H9 (cell line): ENCODE data around the gene TMEM164. TPM values are rescaled to one million over a fixed set of nuclear protein-coding genes. Genes with fewer than 3 reads are reported as not detected.

ENCODE experiments used
- DNase-seq: peaks from one replicate; pipeline ENCODE4 v3.0.0-alpha.2; 2017
- H2AFZ ChIP-seq: one replicate; pipeline ENCODE4 v1.6.1; 2013; ENCODE audit warnings: mild to moderate bottlenecking, low read length, control low read depth, moderate library complexity
- H2AK5ac ChIP-seq: 2 replicates; pipeline ENCODE4 v1.6.1; 2013; ENCODE audit warnings: low read length, control low read depth, mixed read lengths; ENCODE audit not compliant: insufficient read length
- H2BK120ac ChIP-seq: one replicate; pipeline ENCODE4 v1.6.1; 2013; ENCODE audit warnings: low read depth, mild to moderate bottlenecking, low read length, control low read depth, inconsistent platforms; ENCODE audit not compliant: poor library complexity, severe bottlenecking
- H2BK12ac ChIP-seq: 2 replicates; pipeline ENCODE4 v1.6.1; 2013; ENCODE audit warnings: low read length, control low read depth, mixed read lengths, low read depth; ENCODE audit not compliant: insufficient read length
- H2BK15ac ChIP-seq: 2 replicates; pipeline ENCODE4 v1.6.1; 2013; ENCODE audit warnings: low read depth, low read length, control low read depth
- H2BK20ac ChIP-seq: one replicate; pipeline ENCODE4 v1.6.1; 2013; ENCODE audit warnings: low read depth, mild to moderate bottlenecking, low read length, control low read depth, inconsistent platforms; ENCODE audit not compliant: poor library complexity, severe bottlenecking
- H2BK5ac ChIP-seq: 2 replicates; pipeline ENCODE4 v1.6.1; 2013; ENCODE audit warnings: low read length, control low read depth, mixed read lengths; ENCODE audit not compliant: insufficient read length
- H3K14ac ChIP-seq: 2 replicates; pipeline ENCODE4 v1.6.1; 2013; ENCODE audit warnings: low read length, control low read depth; ENCODE audit not compliant: insufficient read depth
- H3K18ac ChIP-seq: 2 replicates; pipeline ENCODE4 v1.6.1; 2013; ENCODE audit warnings: low read depth, mild to moderate bottlenecking, mixed read lengths, low read length, control low read depth; ENCODE audit not compliant: insufficient read length
- H3K23ac ChIP-seq: 2 replicates; pipeline ENCODE4 v1.6.1; 2013; ENCODE audit warnings: low read length, control low read depth, mixed read lengths, low read depth; ENCODE audit not compliant: insufficient read length
- H3K23me2 ChIP-seq: 2 replicates; pipeline ENCODE4 v1.6.1; 2013; ENCODE audit warnings: low read depth, mild to moderate bottlenecking, mixed read lengths, low read length, control low read depth; ENCODE audit not compliant: insufficient read length, poor library complexity, severe bottlenecking
- H3K27ac ChIP-seq: 2 replicates; pipeline ENCODE4 v1.5.1; 2013; ENCODE audit warnings: low read length, control low read depth, mixed read lengths, low read depth; ENCODE audit not compliant: insufficient read length
- H3K27me3 ChIP-seq: 2 replicates; pipeline ENCODE4 v1.6.1; 2013; ENCODE audit warnings: low read length, control low read depth, inconsistent platforms; ENCODE audit not compliant: insufficient read depth
- H3K4ac ChIP-seq: 2 replicates; pipeline ENCODE4 v1.6.1; 2013; ENCODE audit warnings: low read depth, mild to moderate bottlenecking, control low read depth, inconsistent platforms, low read length, moderate library complexity
- H3K4me1 ChIP-seq: 2 replicates; pipeline ENCODE4 v1.6.1; 2013; ENCODE audit warnings: low read length, control low read depth, inconsistent platforms; ENCODE audit not compliant: insufficient read depth
- H3K4me2 ChIP-seq: 2 replicates; pipeline ENCODE4 v1.6.1; 2013; ENCODE audit warnings: low read length, control low read depth, mixed read lengths; ENCODE audit not compliant: insufficient read length, insufficient read depth
- H3K56ac ChIP-seq: 2 replicates; pipeline ENCODE4 v1.6.1; 2013; ENCODE audit warnings: low read depth, mild to moderate bottlenecking, mixed read lengths, low read length, control low read depth; ENCODE audit not compliant: insufficient read length
- H3K79me1 ChIP-seq: 2 replicates; pipeline ENCODE4 v1.6.1; 2013; ENCODE audit warnings: low read depth, mild to moderate bottlenecking, moderate library complexity, low read length, control low read depth, inconsistent platforms; ENCODE audit not compliant: insufficient read depth, poor library complexity, severe bottlenecking
- H3K79me2 ChIP-seq: 2 replicates; pipeline ENCODE4 v1.6.1; 2013; ENCODE audit warnings: low read length, control low read depth, inconsistent platforms; ENCODE audit not compliant: insufficient read depth
- H3K9ac ChIP-seq: 2 replicates; pipeline ENCODE4 v1.6.1; 2013; ENCODE audit warnings: low read length, control low read depth, mixed read lengths; ENCODE audit not compliant: insufficient read length; ENCODE audit errors: extremely low read depth
- H3K9me3 ChIP-seq: one replicate; pipeline ENCODE4 v1.6.1; 2013; ENCODE audit warnings: low read depth, low read length, inconsistent platforms; ENCODE audit not compliant: control insufficient read depth
- H3T11ph ChIP-seq: one replicate; pipeline ENCODE4 v1.6.1; 2013; ENCODE audit warnings: mild to moderate bottlenecking, low read length, control low read depth, inconsistent platforms
- H4K20me1 ChIP-seq: one replicate; pipeline ENCODE4 v1.6.1; 2013; ENCODE audit not compliant: control insufficient read depth, insufficient read length, insufficient read depth
- H4K5ac ChIP-seq: 2 replicates; pipeline ENCODE4 v1.6.1; 2013; ENCODE audit warnings: low read depth, mild to moderate bottlenecking, mixed read lengths, low read length, control low read depth; ENCODE audit not compliant: insufficient read length
- H4K8ac ChIP-seq: replicated peaks from 2 replicates; pipeline ENCODE4 v1.6.1; 2013; ENCODE audit warnings: low read length, control low read depth, mixed read lengths, low read depth; ENCODE audit not compliant: insufficient read length
- H4K91ac ChIP-seq: 2 replicates; pipeline ENCODE4 v1.6.1; 2013; ENCODE audit warnings: low read depth, mild to moderate bottlenecking, moderate library complexity, mixed read lengths, low read length, control low read depth; ENCODE audit not compliant: insufficient read length
- H3K27ac Mint-ChIP-seq, 3 experiments: 2 replicates in 2 of 3; 3 replicates in 1 of 3; pipeline ENCODE4 v1.8.0; 2020 to 2021; ENCODE audit warnings: mixed read lengths in 3 of 3, mild to moderate bottlenecking in 1 of 3, moderate library complexity in 1 of 3
- H3K27me3 Mint-ChIP-seq: 2 replicates; pipeline ENCODE4 v1.8.0; 2021; ENCODE audit warnings: low read depth, mild to moderate bottlenecking, moderate library complexity, mixed read lengths
- H3K36me3 Mint-ChIP-seq, 3 experiments: 2 replicates in 2 of 3; 3 replicates in 1 of 3; pipeline ENCODE4 v1.8.0; 2020 to 2021; ENCODE audit warnings: low read depth in 3 of 3, mixed read lengths in 3 of 3; ENCODE audit not compliant: insufficient read depth in 1 of 3
- H3K4me1 Mint-ChIP-seq, 2 experiments: 2 replicates each; pipeline ENCODE4 v1.8.0; 2020; ENCODE audit warnings: mixed read lengths in 2 of 2
- H3K4me3 Mint-ChIP-seq, 2 experiments: 2 replicates in 1 of 2; 3 replicates in 1 of 2; pipeline ENCODE4 v1.8.0; 2020 to 2021; ENCODE audit warnings: mild to moderate bottlenecking in 2 of 2, mixed read lengths in 2 of 2, moderate library complexity in 1 of 2
- H3K9me3 Mint-ChIP-seq, 2 experiments: 2 replicates in 1 of 2; 3 replicates in 1 of 2; pipeline ENCODE4 v1.8.0; 2020; ENCODE audit warnings: mild to moderate bottlenecking in 2 of 2, mixed read lengths in 2 of 2, moderate library complexity in 1 of 2
- WGBS: extraction: QIAGEN DNeasy Blood & Tissue Kit; methylation state at CpG from one replicate; pipeline ENCODE4 v1.1.7; 2013; ENCODE audit warnings: missing lambda C conversion rate, low lambda C conversion rate, mixed read lengths; ENCODE audit not compliant: insufficient read length; ENCODE audit errors: extremely low coverage; 5-methylcytosine and 5-hydroxymethylcytosine counted together
- total RNA-seq: library from RNA; stranded (reverse); gene quantifications from 2 replicates; pipeline ENCODE4 v1.2.1, GENCODE V29; 2021
- TF ChIP-seq, protein P1 (sequence below): fragments of 200-600 bp; sonication (generic); conservative IDR thresholded peaks from 3 replicates; pipeline ENCODE4 v1.8.0; 2021; ENCODE audit warnings: antibody characterized with exemption, mild to moderate bottlenecking

The TMEM164 gene
- total RNA-seq, 1 experiment from 2014 or later: 30.4 TPM

DNA sequence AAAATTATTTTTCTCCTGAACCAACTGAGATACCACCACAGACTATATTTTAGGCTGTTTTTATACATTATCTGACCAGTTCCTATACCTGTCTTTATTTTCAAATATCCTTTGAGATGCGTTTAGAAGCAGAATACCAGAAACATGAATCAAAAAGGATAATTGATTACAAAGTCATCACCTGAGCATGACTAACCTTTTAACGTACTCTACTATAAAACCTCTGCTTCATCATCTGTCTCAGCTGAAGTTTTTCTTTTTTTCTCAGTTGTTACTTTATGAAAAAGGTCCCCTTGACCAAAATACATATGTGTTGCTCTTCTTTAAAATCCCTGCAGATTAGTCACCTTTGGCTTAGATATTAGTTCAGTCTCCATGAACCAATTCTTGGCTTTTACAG is 205.2 kb downstream of the TMEM164 start:
- Histone ChIP-seq H3K23me2 (no peaks in the 10 kb centered on the region), H3K27ac (no peak overlapping the region), H2BK5ac (no peak overlapping the region), H3K9ac (no peak overlapping the region), H2BK12ac (no peak overlapping the region), H4K91ac (no peak overlapping the region), H4K5ac (no peak overlapping the region), H3K14ac (no peak overlapping the region), H2AFZ (no peak overlapping the region), H3K4me2 (no peak overlapping the region), H3K4ac (no peak overlapping the region), H4K20me1 (no peaks in the 10 kb centered on the region), H2BK20ac (no peak overlapping the region), H3K18ac (no peak overlapping the region), H2AK5ac (no peak overlapping the region), H4K8ac (no peak overlapping the region), H3K56ac (no peak overlapping the region), H3K9me3 (no peaks in the 10 kb centered on the region), H3T11ph (no peak overlapping the region), H3K79me1 (no peaks in the 10 kb centered on the region), H2BK15ac (no peak overlapping the region), H3K4me1 (no peaks in the 10 kb centered on the region; the same call in 1 of the 2 replicates), H3K79me2 (no peaks in the 10 kb centered on the region), H3K27me3 (no peaks in the 10 kb centered on the region), H2BK120ac (no peak overlapping the region), H3K23ac (no peak overlapping the region)
- TF ChIP-seq, protein P1, sequence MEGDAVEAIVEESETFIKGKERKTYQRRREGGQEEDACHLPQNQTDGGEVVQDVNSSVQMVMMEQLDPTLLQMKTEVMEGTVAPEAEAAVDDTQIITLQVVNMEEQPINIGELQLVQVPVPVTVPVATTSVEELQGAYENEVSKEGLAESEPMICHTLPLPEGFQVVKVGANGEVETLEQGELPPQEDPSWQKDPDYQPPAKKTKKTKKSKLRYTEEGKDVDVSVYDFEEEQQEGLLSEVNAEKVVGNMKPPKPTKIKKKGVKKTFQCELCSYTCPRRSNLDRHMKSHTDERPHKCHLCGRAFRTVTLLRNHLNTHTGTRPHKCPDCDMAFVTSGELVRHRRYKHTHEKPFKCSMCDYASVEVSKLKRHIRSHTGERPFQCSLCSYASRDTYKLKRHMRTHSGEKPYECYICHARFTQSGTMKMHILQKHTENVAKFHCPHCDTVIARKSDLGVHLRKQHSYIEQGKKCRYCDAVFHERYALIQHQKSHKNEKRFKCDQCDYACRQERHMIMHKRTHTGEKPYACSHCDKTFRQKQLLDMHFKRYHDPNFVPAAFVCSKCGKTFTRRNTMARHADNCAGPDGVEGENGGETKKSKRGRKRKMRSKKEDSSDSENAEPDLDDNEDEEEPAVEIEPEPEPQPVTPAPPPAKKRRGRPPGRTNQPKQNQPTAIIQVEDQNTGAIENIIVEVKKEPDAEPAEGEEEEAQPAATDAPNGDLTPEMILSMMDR: no peak
- no peaks in the 10 kb centered on the region for H3K36me3 Mint-ChIP-seq
- no peak overlapping the region for H3K4me3 Mint-ChIP-seq
- H3K4me1 Mint-ChIP-seq: peaks cover 8 to 13% of the 10 kb centered on the region in 2 experiments
- H3K9me3 Mint-ChIP-seq: no peaks in the 10 kb centered on the region
- DNase-seq: no peak
- WGBS: no CpG with 5 or more reads among the region's 2 CpGs
- no peaks in the 10 kb centered on the region for H3K27me3 Mint-ChIP-seq
- H3K27ac Mint-ChIP-seq: no peak overlapping the region
